ENCODE measurements around the gene C10orf53.

Gene C10orf53

DNA sequence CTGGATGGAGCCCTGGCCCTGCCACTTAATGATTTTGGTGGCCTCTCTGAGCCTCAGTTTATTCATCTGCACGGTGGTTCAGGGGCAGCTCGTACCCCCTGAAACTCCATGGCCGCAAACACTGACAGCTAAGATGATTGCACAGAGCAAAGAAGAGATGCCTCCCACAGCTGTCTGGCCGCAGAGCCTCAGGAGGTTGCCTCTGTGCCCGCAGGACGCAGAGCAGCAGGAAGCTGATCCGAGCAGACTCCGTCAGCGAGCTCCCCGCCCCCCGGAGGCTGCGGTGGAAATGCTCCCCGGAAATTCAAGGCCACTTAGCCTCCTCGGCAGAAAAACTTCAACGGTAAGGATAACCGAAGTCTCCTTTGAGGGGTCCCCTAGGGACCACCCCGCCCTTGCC is 30.2 kb upstream of the C10orf53 start:
- H3K4me1 ChIP-seq (ENCODE audit: low read depth, poor library complexity, severe bottlenecking): no peaks in the 10 kb centered on the region
- no peak overlapping the region for H3K4me3 ChIP-seq (IDR thresholded peaks at IDR 0.05; ENCODE audit: insufficient read depth, low read depth, low read length)
- no peak overlapping the region for H3K27ac ChIP-seq
- H3K79me2 ChIP-seq (ENCODE audit: insufficient read depth, low read depth): no peaks in the 10 kb centered on the region
- H3K4me2 ChIP-seq: no peak overlapping the region
- H3K27me3 ChIP-seq (ENCODE audit: insufficient read depth, low read depth): no peaks in the 10 kb centered on the region
- H3K36me3 ChIP-seq (ENCODE audit: insufficient read depth): no peaks in the 10 kb centered on the region
- H4K20me1 ChIP-seq (ENCODE audit: insufficient read depth): no peaks in the 10 kb centered on the region
- no peak overlapping the region for H3K9ac ChIP-seq
- H2AFZ ChIP-seq (ENCODE audit: low read depth): no peak overlapping the region
- TF ChIP-seq, protein P1, sequence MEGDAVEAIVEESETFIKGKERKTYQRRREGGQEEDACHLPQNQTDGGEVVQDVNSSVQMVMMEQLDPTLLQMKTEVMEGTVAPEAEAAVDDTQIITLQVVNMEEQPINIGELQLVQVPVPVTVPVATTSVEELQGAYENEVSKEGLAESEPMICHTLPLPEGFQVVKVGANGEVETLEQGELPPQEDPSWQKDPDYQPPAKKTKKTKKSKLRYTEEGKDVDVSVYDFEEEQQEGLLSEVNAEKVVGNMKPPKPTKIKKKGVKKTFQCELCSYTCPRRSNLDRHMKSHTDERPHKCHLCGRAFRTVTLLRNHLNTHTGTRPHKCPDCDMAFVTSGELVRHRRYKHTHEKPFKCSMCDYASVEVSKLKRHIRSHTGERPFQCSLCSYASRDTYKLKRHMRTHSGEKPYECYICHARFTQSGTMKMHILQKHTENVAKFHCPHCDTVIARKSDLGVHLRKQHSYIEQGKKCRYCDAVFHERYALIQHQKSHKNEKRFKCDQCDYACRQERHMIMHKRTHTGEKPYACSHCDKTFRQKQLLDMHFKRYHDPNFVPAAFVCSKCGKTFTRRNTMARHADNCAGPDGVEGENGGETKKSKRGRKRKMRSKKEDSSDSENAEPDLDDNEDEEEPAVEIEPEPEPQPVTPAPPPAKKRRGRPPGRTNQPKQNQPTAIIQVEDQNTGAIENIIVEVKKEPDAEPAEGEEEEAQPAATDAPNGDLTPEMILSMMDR (conservative IDR thresholded peaks at IDR 0.05; ENCODE audit: low read depth, low read length): no peak

DNA sequence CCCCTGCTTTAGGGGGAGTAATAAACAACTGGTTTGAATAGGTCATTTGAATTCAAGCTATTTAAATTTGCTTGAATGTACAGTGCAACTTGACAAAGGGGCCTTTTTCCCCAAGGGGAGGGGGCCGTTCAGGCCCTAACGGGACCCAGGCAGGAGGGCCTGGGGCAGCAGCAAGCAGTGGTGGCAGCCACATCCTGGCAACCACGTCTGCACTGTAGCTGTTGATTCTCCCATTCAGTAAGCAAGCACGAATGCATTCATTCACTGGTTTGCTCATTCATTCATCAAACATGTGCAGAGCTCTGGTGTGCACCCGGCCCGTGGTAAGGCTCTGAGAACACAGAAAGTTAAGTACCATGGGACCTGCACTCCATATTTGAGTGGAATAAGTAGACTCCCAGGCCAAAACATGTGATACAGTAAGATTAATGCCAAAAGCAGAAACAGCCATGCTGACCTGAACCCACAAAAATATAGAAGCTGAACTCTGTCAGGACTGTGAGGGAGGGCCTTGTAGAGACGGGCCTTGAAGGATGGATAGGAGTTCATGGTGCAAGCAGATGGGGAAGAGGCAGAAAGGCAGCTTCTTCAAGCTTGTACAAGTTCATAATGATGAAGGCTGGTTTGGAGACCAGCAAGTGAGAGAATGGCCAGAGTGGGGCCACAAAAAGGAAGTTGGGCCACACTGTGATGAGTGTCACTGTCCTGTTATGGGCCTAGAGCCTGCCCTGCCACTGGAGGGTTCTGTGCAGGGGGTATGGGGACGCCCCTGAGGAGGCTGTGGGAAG is 29.3 kb upstream of the C10orf53 start:
- Histone ChIP-seq H3K27ac (no peak overlapping the region), H3K4me3 (IDR thresholded peaks at IDR 0.05; ENCODE audit: insufficient read depth, low read depth, low read length) (no peak overlapping the region), H3K27me3 (ENCODE audit: insufficient read depth, low read depth) (no peaks in the 10 kb centered on the region), H3K79me2 (ENCODE audit: insufficient read depth, low read depth) (no peaks in the 10 kb centered on the region), H3K4me2 (no peak overlapping the region), H3K4me1 (ENCODE audit: low read depth, poor library complexity, severe bottlenecking) (no peaks in the 10 kb centered on the region), H3K36me3 (ENCODE audit: insufficient read depth) (no peaks in the 10 kb centered on the region), H4K20me1 (ENCODE audit: insufficient read depth) (no peaks in the 10 kb centered on the region), H3K9ac (no peak overlapping the region), H2AFZ (ENCODE audit: low read depth) (no peak overlapping the region)
- TF ChIP-seq, protein P1 (conservative IDR thresholded peaks at IDR 0.05; ENCODE audit: low read depth, low read length): no peak

DNA sequence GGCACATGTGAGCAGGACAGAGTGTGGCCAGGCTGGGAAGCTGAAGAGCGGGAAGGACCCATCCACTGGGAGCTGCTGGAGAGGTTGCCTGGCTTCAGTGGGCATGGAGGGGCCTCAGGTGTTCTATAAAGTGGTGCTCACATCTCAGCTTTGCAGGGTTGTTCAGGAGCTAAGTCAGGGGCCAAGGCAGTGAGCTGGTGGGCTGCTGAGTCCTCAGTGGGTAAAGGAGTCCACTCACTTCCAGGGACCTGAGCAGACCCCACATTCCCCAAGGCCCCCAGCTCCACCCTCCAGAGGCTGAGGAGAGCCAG is 28.8 kb upstream of the C10orf53 start:
- TF ChIP-seq, protein P1 (conservative IDR thresholded peaks at IDR 0.05; ENCODE audit: low read depth, low read length): no peak
- Histone ChIP-seq H4K20me1 (ENCODE audit: insufficient read depth) (no peaks in the 10 kb centered on the region), H3K9ac (no peak overlapping the region), H3K4me1 (ENCODE audit: low read depth, poor library complexity, severe bottlenecking) (no peaks in the 10 kb centered on the region), H3K79me2 (ENCODE audit: insufficient read depth, low read depth) (no peaks in the 10 kb centered on the region), H3K27me3 (ENCODE audit: insufficient read depth, low read depth) (no peaks in the 10 kb centered on the region), H3K27ac (no peak overlapping the region), H2AFZ (ENCODE audit: low read depth) (no peak overlapping the region), H3K4me2 (no peak overlapping the region), H3K36me3 (ENCODE audit: insufficient read depth) (no peaks in the 10 kb centered on the region), H3K4me3 (IDR thresholded peaks at IDR 0.05; ENCODE audit: insufficient read depth, low read depth, low read length) (no peak overlapping the region)

DNA sequence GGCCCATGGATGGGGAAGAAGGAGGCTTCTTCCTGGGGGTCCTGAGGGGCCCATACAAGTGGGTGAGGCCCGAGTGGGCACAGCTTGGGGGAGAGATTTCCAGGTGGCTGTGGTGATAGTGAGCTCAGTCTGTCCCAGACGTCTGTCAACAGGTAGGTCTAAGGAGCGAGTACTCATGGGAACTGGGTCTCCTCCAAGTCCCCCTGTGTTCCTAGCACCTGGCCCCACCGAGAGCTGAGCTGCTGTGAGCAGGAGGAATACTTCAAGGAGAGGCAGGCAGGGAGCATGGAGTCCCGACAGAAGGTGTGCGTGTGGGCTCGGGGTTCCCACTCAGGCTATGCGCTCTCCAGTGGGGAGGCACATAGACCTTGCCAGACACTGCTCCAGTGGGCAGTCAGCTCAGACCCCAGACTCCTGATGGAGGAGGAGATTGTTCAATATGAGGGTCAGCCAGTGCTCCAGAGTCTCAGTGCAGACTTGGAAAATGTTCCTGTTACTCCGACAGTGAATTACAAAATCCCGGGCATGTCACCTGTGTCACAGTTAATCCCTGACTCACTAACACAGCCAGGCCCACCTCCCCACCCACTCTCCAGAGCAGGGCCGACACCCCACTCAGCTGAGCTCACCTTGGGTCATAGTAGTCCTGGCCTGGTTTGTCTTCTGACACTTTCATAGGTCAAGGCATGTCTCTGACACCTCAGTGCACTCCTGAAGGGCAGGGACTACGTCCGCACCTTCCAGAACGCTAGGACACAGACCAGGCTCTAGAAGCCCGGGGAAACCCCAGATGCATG is 28.2 kb upstream of the C10orf53 start:
- H3K27ac ChIP-seq: no peak overlapping the region
- TF ChIP-seq, protein P1 (conservative IDR thresholded peaks at IDR 0.05; ENCODE audit: low read depth, low read length): no peak
- H4K20me1 ChIP-seq (ENCODE audit: insufficient read depth): no peaks in the 10 kb centered on the region
- H3K79me2 ChIP-seq (ENCODE audit: insufficient read depth, low read depth): no peaks in the 10 kb centered on the region
- no peak overlapping the region for H3K4me2 ChIP-seq
- H3K9ac ChIP-seq: no peak overlapping the region
- no peaks in the 10 kb centered on the region for H3K36me3 ChIP-seq (ENCODE audit: insufficient read depth)
- no peaks in the 10 kb centered on the region for H3K4me1 ChIP-seq (ENCODE audit: low read depth, poor library complexity, severe bottlenecking)
- H3K27me3 ChIP-seq (ENCODE audit: insufficient read depth, low read depth): no peaks in the 10 kb centered on the region
- no peak overlapping the region for H2AFZ ChIP-seq (ENCODE audit: low read depth)
- no peak overlapping the region for H3K4me3 ChIP-seq (IDR thresholded peaks at IDR 0.05; ENCODE audit: insufficient read depth, low read depth, low read length)

Data from KMS-11 (cell line).